HepG2 (cell line): ENCODE data around the gene TMEM95. TPM values are rescaled to one million over a fixed set of nuclear protein-coding genes. Genes with fewer than 3 reads are reported as not detected.

Experiments used
- BCL6 ChIP-seq: IDR thresholded peaks from 2 replicates; pipeline ENCODE4 v1.6.1; 2016; ENCODE audit warnings: missing genetic modification reagents, missing compliant biosample characterization
- CEBPG ChIP-seq: IDR thresholded peaks from 2 replicates; pipeline ENCODE4 v1.6.1; 2016
- DMAP1 ChIP-seq: IDR thresholded peaks from 2 replicates; pipeline ENCODE4 v1.6.1; 2016
- DRAP1 ChIP-seq: IDR thresholded peaks from 2 replicates; pipeline ENCODE4 v1.6.1; 2016; ENCODE audit warnings: missing genetic modification reagents, missing compliant biosample characterization
- ERF ChIP-seq: IDR thresholded peaks from 2 replicates; pipeline ENCODE4 v1.6.1; 2018; ENCODE audit warnings: missing biosample characterization, missing genetic modification reagents
- HDAC1 ChIP-seq: sonication (generic); formaldehyde crosslinking; IDR thresholded peaks from 2 replicates; pipeline ENCODE4 v1.5.1; 2020; ENCODE audit warnings: mild to moderate bottlenecking, missing genetic modification reagents
- HOXA3 ChIP-seq: sonication (generic); formaldehyde crosslinking; IDR thresholded peaks from 2 replicates; pipeline ENCODE4 v1.5.0; 2020; ENCODE audit warnings: missing genetic modification reagents
- MAX ChIP-seq: IDR thresholded peaks from 2 replicates; pipeline ENCODE4 v1.6.1; 2012; ENCODE audit warnings: inconsistent platforms
- NFIC ChIP-seq: IDR thresholded peaks from 2 replicates; pipeline ENCODE4 v1.6.1; 2012; ENCODE audit warnings: mild to moderate bottlenecking, low read length, inconsistent platforms
- NPAS2 ChIP-seq: sonication (generic); formaldehyde crosslinking; IDR thresholded peaks from 2 replicates; pipeline ENCODE4 v1.8.0; 2022; ENCODE audit warnings: mild to moderate bottlenecking, missing genetic modification reagents, borderline replicate concordance
- SNAI1 ChIP-seq: sonication (generic); formaldehyde crosslinking; IDR thresholded peaks from 2 replicates; pipeline ENCODE4 v1.5.0; 2020; ENCODE audit warnings: mild to moderate bottlenecking, missing genetic modification reagents, borderline replicate concordance
- ZC3H13 ChIP-seq: sonication (generic); formaldehyde crosslinking; IDR thresholded peaks from 2 replicates; pipeline ENCODE4 v1.8.1; 2023; ENCODE audit warnings: mild to moderate bottlenecking, missing genetic modification reagents, moderate library complexity
- ZFP41 ChIP-seq: sonication (generic); formaldehyde crosslinking; IDR thresholded peaks from 2 replicates; pipeline ENCODE4 v1.4.0; 2020; ENCODE audit warnings: mild to moderate bottlenecking, missing genetic modification reagents, borderline replicate concordance
- ZFP82 ChIP-seq: sonication (generic); formaldehyde crosslinking; IDR thresholded peaks from 2 replicates; pipeline ENCODE4 v1.5.1; 2020; ENCODE audit warnings: mild to moderate bottlenecking, missing genetic modification reagents, borderline replicate concordance
- ZNF232 ChIP-seq: sonication (generic); formaldehyde crosslinking; IDR thresholded peaks from 2 replicates; pipeline ENCODE4 v1.4.0; 2020; ENCODE audit warnings: missing genetic modification reagents, borderline replicate concordance
- ZNF331 ChIP-seq: sonication (generic); formaldehyde crosslinking; IDR thresholded peaks from 2 replicates; pipeline ENCODE4 v1.4.0; 2020; ENCODE audit warnings: missing genetic modification reagents
- ZNF33B ChIP-seq: sonication (generic); formaldehyde crosslinking; IDR thresholded peaks from 2 replicates; pipeline ENCODE4 v1.5.1; 2020; ENCODE audit warnings: mild to moderate bottlenecking, missing genetic modification reagents
- ZNF547 ChIP-seq: sonication (generic); formaldehyde crosslinking; IDR thresholded peaks from 2 replicates; pipeline ENCODE4 v1.5.1; 2020; ENCODE audit warnings: mild to moderate bottlenecking, missing genetic modification reagents
- ZNF644 ChIP-seq: IDR thresholded peaks from 2 replicates; pipeline ENCODE4 v1.6.1; 2016; ENCODE audit warnings: low read depth
- polyA plus RNA-seq, 8 experiments: library from polyadenylated mRNA; depleted of rRNA in 3 of 8; stranded (reverse) in 7 of 8; unstranded in 1 of 8; fragments of >200 nt; fragmentation: Illumina TruSeq in 4 of 8; extraction: Trizol in 4 of 8; gene quantifications; 2 replicates each; pipeline versions ENCODE4 v1.2.1 to v1.2.3, GENCODE V29; 2011 to 2016; ENCODE audit warnings: low read depth in 4 of 8, missing spikeins in 1 of 8, mixed read lengths in 1 of 8; ENCODE audit not compliant: insufficient read depth in 1 of 8
- total RNA-seq, 5 experiments: library from RNA; depleted of rRNA; stranded (reverse); fragments of >200 nt; fragmentation: Illumina TruSeq; extraction: Trizol; gene quantifications; 2 replicates each; pipeline ENCODE4 v1.2.3, GENCODE V29; 2016; ENCODE audit warnings: low read depth in 1 of 5
- TF ChIP-seq, protein P1 (sequence below): sonication (generic); formaldehyde crosslinking; IDR thresholded peaks from 2 replicates; pipeline ENCODE4 v1.4.0; 2020; ENCODE audit warnings: missing genetic modification reagents
- TF ChIP-seq, protein P2 (sequence below), 2 experiments: fragments of 450-650 bp in 1 of 2; sonication (generic) in 1 of 2; formaldehyde crosslinking; IDR thresholded peaks; 2 replicates each; pipeline versions ENCODE4 v1.5.0 to v1.8.0; 2020 to 2022; ENCODE audit warnings: mild to moderate bottlenecking in 1 of 2, missing genetic modification reagents in 1 of 2
- TF ChIP-seq, protein P3 (sequence below): sonication (generic); formaldehyde crosslinking; IDR thresholded peaks from 2 replicates; pipeline ENCODE4 v1.4.0; 2020; ENCODE audit warnings: low read depth, mild to moderate bottlenecking, missing genetic modification reagents

The TMEM95 gene
- total and polyA plus RNA-seq, 2 of the 13 experiments (the other 11 are each of a cell fraction or from before 2014, with no cell fraction given) = not detected

DNA sequence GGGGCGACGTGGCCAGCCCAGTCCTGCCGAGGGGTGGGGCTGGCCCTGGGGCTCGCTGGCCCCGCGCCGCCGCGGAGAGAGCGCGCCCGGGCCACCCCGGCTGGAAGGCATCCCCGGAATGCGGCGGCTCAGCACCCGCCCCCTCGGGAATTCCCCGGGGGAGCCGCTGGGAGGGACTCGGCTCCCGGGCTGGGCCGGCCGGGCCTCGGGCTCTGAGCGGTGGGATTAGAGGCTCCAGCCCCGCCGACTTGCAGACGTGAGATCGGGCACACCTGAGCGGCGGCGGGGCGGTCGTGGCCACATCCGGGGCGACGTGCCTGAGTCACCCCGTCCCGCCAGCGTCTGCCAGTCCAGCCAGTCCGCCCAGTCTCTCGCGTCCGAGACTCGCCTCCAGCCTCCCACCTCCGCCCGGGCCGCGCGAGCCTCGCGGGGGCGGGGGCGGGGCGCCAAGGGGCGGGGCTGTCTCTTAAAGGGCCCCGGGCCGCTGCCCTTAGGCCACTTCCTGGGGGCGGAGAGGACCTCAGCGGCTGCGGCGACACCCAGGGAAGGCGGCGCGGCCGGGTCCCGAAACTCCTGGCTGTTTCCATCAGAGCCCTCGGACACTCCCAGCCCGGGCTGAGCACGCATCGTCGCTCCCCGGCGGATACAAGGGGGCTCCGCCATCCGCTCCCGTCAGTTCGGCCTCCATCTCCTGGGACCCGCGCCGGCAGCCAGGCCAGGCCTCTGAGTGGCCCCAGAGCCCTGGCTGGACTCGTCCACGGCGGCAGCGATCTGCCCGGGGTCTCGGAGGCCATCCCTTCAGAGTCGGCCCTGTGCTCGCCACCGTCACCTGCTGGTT lies 3.1 kb upstream of the TMEM95 start, which contains the start of gene KCTD11 (continued):
- TF ChIP-seq ZC3H13 (CRISPR knock-in tag) (0 out of 2 replicates have a peak, but pooled peaks have one; percentile 35), ZFP82 (CRISPR knock-in tag) (peak; percentile 51; the same call in 1 of the 2 replicates), HOXA3 (CRISPR knock-in tag) (peak; percentile 15; the same call in 1 of the 2 replicates), DRAP1 (CRISPR knock-in tag) (peak; percentile 81), ZFP41 (CRISPR knock-in tag) (no peak; the same call in 1 of the 2 replicates), MAX (peak; percentile 58), CEBPG (CRISPR knock-in tag) (no peak), DMAP1 (CRISPR knock-in tag) (0 out of 2 replicates have a peak, but pooled peaks have one; percentile 20), BCL6 (peak; percentile 31; the same call in 1 of the 2 replicates), ZNF644 (no peak), ZNF232 (CRISPR knock-in tag) (no peak), SNAI1 (CRISPR knock-in tag) (peak; percentile 26; the same call in 1 of the 2 replicates), NPAS2 (CRISPR knock-in tag) (no peak), HDAC1 (peak; percentile 76), ZNF33B (CRISPR knock-in tag) (no peak), NFIC (no peak), ZNF547 (peak; percentile 81; the same call in 1 of the 2 replicates), ZNF331 (peak; percentile 50; the same call in 1 of the 2 replicates), ERF (CRISPR knock-in tag) (no peak; the same call in 1 of the 2 replicates)
- TF ChIP-seq, protein P1, sequence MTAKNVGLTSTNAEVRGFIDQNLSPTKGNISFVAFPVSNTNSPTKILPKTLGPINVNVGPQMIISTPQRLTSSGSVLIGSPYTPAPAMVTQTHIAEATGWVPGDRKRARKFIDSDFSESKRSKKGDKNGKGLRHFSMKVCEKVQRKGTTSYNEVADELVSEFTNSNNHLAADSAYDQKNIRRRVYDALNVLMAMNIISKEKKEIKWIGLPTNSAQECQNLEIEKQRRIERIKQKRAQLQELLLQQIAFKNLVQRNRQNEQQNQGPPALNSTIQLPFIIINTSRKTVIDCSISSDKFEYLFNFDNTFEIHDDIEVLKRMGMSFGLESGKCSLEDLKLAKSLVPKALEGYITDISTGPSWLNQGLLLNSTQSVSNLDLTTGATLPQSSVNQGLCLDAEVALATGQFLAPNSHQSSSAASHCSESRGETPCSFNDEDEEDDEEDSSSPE (CRISPR knock-in tag) = peak; percentile 17; the same call in 1 of the 2 replicates
- TF ChIP-seq, protein P2, sequence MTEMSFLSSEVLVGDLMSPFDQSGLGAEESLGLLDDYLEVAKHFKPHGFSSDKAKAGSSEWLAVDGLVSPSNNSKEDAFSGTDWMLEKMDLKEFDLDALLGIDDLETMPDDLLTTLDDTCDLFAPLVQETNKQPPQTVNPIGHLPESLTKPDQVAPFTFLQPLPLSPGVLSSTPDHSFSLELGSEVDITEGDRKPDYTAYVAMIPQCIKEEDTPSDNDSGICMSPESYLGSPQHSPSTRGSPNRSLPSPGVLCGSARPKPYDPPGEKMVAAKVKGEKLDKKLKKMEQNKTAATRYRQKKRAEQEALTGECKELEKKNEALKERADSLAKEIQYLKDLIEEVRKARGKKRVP (CRISPR knock-in tag; IDR thresholded peaks at IDR 0.05) = peak in 1 of 2 experiments; percentile 32; a peak in 1 of 4 replicates
- TF ChIP-seq, protein P3, sequence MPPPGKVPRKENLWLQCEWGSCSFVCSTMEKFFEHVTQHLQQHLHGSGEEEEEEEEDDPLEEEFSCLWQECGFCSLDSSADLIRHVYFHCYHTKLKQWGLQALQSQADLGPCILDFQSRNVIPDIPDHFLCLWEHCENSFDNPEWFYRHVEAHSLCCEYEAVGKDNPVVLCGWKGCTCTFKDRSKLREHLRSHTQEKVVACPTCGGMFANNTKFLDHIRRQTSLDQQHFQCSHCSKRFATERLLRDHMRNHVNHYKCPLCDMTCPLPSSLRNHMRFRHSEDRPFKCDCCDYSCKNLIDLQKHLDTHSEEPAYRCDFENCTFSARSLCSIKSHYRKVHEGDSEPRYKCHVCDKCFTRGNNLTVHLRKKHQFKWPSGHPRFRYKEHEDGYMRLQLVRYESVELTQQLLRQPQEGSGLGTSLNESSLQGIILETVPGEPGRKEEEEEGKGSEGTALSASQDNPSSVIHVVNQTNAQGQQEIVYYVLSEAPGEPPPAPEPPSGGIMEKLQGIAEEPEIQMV (CRISPR knock-in tag) = 0 out of 2 replicates have a peak, but pooled peaks have one; percentile 40
